ENCODE data around the gene CDX2. TPM values are rescaled to one million over a fixed set of nuclear protein-coding genes. Genes with fewer than 3 reads are reported as not detected.
"Not testable (repeated sequence)": the region's sequence is repeated elsewhere in the genome, so short reads cannot be mapped to it uniquely, and the experiment has no call there.

The CDX2 gene
- total RNA-seq, 4 donors from 2014 or later = 0.56 TPM; not detected in 3

DNA sequence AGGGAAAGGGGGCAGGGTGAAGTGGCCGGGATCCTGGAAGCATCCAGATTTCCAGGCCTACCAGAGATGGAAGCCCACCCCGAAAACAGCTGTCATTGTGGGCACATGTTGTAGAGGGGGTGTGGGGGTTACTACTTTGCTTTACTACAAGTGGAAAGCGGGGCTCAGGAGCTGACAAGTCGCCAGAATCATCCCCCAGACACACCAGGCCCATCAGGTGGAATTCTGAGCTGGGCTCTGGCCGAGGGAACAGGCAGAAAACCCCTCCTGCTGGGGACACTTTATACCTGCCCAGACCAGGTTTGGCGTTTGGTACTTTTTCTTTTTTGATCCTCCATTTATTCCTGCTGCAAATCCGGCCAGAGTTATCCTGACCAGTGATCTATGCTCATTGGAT lies 3.8 kb downstream of the CDX2 start:
- H3K9me3 ChIP-seq = no peaks in the 10 kb centered on the region
- no peak for ATAC-seq
- no peak overlapping the region for H3K4me3 ChIP-seq
- peaks cover 75 to 83% (median 75%) of the 10 kb centered on the region in 3 donors for H3K27me3 ChIP-seq
- no peak overlapping the region for H3K27ac ChIP-seq
- in situ Hi-C loops (cut with MboI; ENCODE audit: low sequenced_read_pairs in 4 of 4) (no loop called here), intact Hi-C loops (cut with DNase I; ENCODE audit: low total_unique reads) (no loop called here)
- TF ChIP-seq, protein P1, sequence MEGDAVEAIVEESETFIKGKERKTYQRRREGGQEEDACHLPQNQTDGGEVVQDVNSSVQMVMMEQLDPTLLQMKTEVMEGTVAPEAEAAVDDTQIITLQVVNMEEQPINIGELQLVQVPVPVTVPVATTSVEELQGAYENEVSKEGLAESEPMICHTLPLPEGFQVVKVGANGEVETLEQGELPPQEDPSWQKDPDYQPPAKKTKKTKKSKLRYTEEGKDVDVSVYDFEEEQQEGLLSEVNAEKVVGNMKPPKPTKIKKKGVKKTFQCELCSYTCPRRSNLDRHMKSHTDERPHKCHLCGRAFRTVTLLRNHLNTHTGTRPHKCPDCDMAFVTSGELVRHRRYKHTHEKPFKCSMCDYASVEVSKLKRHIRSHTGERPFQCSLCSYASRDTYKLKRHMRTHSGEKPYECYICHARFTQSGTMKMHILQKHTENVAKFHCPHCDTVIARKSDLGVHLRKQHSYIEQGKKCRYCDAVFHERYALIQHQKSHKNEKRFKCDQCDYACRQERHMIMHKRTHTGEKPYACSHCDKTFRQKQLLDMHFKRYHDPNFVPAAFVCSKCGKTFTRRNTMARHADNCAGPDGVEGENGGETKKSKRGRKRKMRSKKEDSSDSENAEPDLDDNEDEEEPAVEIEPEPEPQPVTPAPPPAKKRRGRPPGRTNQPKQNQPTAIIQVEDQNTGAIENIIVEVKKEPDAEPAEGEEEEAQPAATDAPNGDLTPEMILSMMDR (IDR thresholded peaks at IDR 0.05 in 4 of 5, conservative IDR thresholded peaks at IDR 0.05 in 1 of 5) = no peak
- no peak for TF ChIP-seq POLR2A (IDR thresholded peaks at IDR 0.05)
- no peak for DNase-seq
- no peaks in the 10 kb centered on the region for H3K36me3 ChIP-seq
- H3K4me1 ChIP-seq = peaks cover 8 to 13% of the 10 kb centered on the region in 2 donors

DNA sequence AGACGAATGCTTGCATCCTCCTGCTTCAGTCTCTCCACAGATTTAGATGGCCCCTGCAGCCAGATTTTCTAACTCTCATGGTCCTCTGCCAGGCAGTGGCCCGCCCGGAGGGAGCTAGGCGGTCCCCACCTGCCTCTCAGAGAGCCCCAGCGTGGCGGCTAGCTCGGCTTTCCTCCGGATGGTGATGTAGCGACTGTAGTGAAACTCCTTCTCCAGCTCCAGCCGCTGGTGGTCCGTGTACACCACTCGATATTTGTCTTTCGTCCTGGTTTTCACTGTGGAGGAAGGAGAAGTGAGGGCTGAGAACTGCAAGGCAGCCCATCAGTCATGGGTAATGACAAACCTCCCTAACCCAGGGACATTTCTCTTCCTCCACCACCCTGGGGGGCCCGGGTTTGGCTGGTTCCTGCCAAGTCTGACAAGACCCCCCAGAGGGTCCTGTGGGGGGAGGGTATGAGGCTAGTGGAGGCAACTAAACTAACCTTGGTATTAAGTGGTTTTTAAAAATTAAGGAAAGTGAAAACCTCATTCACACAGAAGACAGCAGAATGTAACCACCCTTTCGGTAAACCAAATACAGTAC lies 4.3 kb downstream of the CDX2 start:
- peaks cover 13 to 17% of the 10 kb centered on the region in 2 donors for H3K4me1 ChIP-seq
- no peaks in the 10 kb centered on the region for H3K36me3 ChIP-seq
- peaks cover 75 to 83% (median 76%) of the 10 kb centered on the region in 3 donors for H3K27me3 ChIP-seq
- no peak for TF ChIP-seq POLR2A (IDR thresholded peaks at IDR 0.05)
- intact Hi-C loops (cut with DNase I; ENCODE audit: low total_unique reads) = no loop called here
- in situ Hi-C loops (cut with MboI; ENCODE audit: low sequenced_read_pairs in 4 of 4) = no loop called here
- DNase-seq (no peak), ATAC-seq (no peak)
- no peak overlapping the region for H3K4me3 ChIP-seq
- no peak overlapping the region for H3K27ac ChIP-seq
- no peaks in the 10 kb centered on the region for H3K9me3 ChIP-seq

DNA sequence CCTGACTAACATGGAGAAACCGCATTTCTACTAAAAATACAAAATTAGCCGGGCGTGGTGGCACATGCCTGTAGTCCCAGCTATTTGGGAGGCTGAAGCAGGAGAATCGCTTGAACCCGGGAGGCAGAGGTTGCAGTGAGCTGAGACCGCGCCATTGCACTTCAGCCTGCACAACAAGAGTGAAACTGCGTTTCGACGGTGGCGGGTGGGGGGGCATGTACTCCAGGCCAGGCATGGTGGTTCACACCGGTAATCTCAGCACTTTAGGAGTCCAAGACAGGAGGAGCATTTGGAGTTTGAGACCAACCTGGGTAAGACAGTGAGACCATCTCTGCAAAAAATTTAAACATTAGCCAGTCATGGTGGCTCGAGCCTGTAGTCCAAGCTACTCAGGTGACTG lies 4.9 kb downstream of the CDX2 start:
- DNase-seq; intact Hi-C loops (cut with DNase I; ENCODE audit: low total_unique reads): not testable (repeated sequence)
- peaks cover 75 to 83% (median 77%) of the 10 kb centered on the region in 3 donors for H3K27me3 ChIP-seq

DNA sequence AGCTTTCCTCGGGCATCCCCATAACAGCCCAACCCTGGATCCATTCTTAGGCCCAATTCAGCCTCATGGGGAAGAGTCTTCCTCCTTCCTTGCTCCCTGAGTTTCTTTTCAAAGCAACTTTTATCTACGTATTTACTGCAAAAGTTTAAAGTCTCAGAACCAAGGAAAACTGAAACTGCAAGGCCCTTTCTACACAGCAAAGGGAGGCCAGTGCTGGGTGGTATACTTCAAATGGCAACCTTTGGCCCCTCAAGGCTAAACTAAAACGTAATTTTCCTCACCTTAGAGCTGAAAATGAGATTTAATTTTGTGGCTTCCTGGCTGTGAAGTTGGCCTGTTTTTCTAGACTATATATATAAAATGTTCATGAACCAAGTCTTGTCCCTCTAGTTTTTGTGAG lies 5.6 kb downstream of the CDX2 start:
- TF ChIP-seq POLR2A (IDR thresholded peaks at IDR 0.05) = no peak
- TF ChIP-seq, protein P1 (IDR thresholded peaks at IDR 0.05 in 4 of 5, conservative IDR thresholded peaks at IDR 0.05 in 1 of 5) = no peak
- Histone ChIP-seq H3K36me3 (no peaks in the 10 kb centered on the region), H3K27me3 (peaks cover 75 to 83% (median 77%) of the 10 kb centered on the region in 3 donors), H3K4me3 (no peak overlapping the region), H3K4me1 (peaks cover 13 to 15% of the 10 kb centered on the region in 2 donors), H3K9me3 (no peaks in the 10 kb centered on the region), H3K27ac (no peak overlapping the region)
- ATAC-seq (no peak), DNase-seq (no peak)
- in situ Hi-C loops (cut with MboI; ENCODE audit: low sequenced_read_pairs in 4 of 4) = no loop called here
- intact Hi-C loops (cut with DNase I; ENCODE audit: low total_unique reads) = no loop called here

More for the DNA sequence above, 4.9 kb downstream of the CDX2 start:
- H3K27ac ChIP-seq; H3K9me3 ChIP-seq; H3K4me3 ChIP-seq; H3K36me3 ChIP-seq; in situ Hi-C loops (cut with MboI; ENCODE audit: low sequenced_read_pairs in 4 of 4); ATAC-seq: not testable (repeated sequence)
- H3K4me1 ChIP-seq = peaks cover 13 to 17% of the 10 kb centered on the region in 2 donors

DNA sequence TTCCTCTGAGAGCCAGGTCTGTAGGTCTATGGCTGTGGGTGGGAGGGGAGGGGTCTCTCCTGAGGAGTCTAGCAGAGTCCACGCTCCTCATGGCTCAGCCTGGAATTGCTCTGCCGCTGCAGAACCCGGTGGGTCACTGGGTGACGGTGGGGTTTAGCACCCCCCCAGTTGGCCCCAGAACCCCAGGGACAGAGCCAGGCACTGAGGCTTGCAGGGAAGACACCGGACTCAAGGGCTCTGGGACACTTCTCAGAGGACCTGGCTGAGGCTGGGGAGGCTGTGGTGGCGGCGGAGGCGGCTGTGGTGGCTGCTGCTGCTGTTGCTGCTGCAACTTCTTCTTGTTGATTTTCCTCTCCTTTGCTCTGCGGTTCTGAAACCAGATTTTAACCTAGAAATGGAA lies 6.1 kb downstream of the CDX2 start:
- DNase-seq = no peak
- TF ChIP-seq, protein P1 (IDR thresholded peaks at IDR 0.05 in 4 of 5, conservative IDR thresholded peaks at IDR 0.05 in 1 of 5) = no peak
- no peak for TF ChIP-seq POLR2A (IDR thresholded peaks at IDR 0.05)
- H3K9me3 ChIP-seq = no peaks in the 10 kb centered on the region
- peaks cover 12 to 13% of the 10 kb centered on the region in 2 donors for H3K4me1 ChIP-seq
- peaks cover 74 to 83% (median 77%) of the 10 kb centered on the region in 3 donors for H3K27me3 ChIP-seq
- in situ Hi-C loops (cut with MboI; ENCODE audit: low sequenced_read_pairs in 4 of 4) = no loop called here
- no peak overlapping the region for H3K4me3 ChIP-seq
- no peaks in the 10 kb centered on the region for H3K36me3 ChIP-seq
- intact Hi-C loops (cut with DNase I; ENCODE audit: low total_unique reads) = no loop called here
- H3K27ac ChIP-seq = no peak overlapping the region
- no peak for ATAC-seq
